NOMO-1 treated with dmso at 0.1 percent for 144 hours (cell line): ENCODE results near the gene PAK4.

ENCODE experiments used
- DNase-seq: peaks from one replicate; lab custom pipeline; 2025; ENCODE audit not compliant: unreplicated experiment; lab: John Stamatoyannopoulos, UW

PAK4 gene

GRCh38 chr19:39177736-39178135 is 52.1 kb downstream of the PAK4 start:
- DNase-seq, result no peak

GRCh38 chr19:39178296-39179006 is 52.9 kb downstream of the PAK4 start:
- no peak for DNase-seq

- no peak for DNase-seq
These were observed 54.2 kb downstream of the PAK4 start for GRCh38 chr19:39179754-39180153.

GRCh38 chr19:39180749-39181148 is 55.2 kb downstream of the PAK4 start:
- no peak for DNase-seq

GRCh38 chr19:39181500-39182173 is 56.1 kb downstream of the PAK4 start:
- no peak for DNase-seq

- DNase-seq, result no peak
These were observed 56.6 kb downstream of the PAK4 start for GRCh38 chr19:39182174-39182505.

GRCh38 chr19:39183104-39183503 is 57.5 kb downstream of the PAK4 start:
- DNase-seq, result no peak

GRCh38 chr19:39186391-39186790 is 60.8 kb downstream of the PAK4 start:
- DNase-seq, result no peak

- DNase-seq, result no peak
These were observed 62.0 kb downstream of the PAK4 start for GRCh38 chr19:39187552-39187943.

GRCh38 chr19:39188960-39189359 is 63.4 kb downstream of the PAK4 start:
- no peak for DNase-seq

GRCh38 chr19:39190768-39191167 is 65.2 kb downstream of the PAK4 start:
- DNase-seq, result no peak

GRCh38 chr19:39192846-39193245 is 67.3 kb downstream of the PAK4 start:
- DNase-seq, result no peak

GRCh38 chr19:39193803-39194202 is 68.2 kb downstream of the PAK4 start:
- no peak for DNase-seq

GRCh38 chr19:39194832-39195542 is 69.4 kb downstream of the PAK4 start:
- DNase-seq, result no peak

GRCh38 chr19:39195755-39196154 is 70.2 kb downstream of the PAK4 start:
- DNase-seq, result no peak

- no peak for DNase-seq
These were observed 70.7 kb downstream of the PAK4 start for GRCh38 chr19:39196320-39196719.

GRCh38 chr19:39196860-39197562 is 71.4 kb downstream of the PAK4 start, which contains the start of gene NCCRP1:
NCCRP1 (plus strand) TSS chr19:39196964; CDS start chr19:39196983, 19 bp downstream.
- DNase-seq, result no peak

- no peak for DNase-seq
These were observed 72.2 kb downstream of the PAK4 start for GRCh38 chr19:39197808-39198207.

- no peak for DNase-seq
These were observed 73.4 kb downstream of the PAK4 start for GRCh38 chr19:39199025-39199424.

GRCh38 chr19:39200066-39200802 is 74.6 kb downstream of the PAK4 start:
- DNase-seq, result no peak

GRCh38 chr19:39200803-39201115 is 75.2 kb downstream of the PAK4 start:
- DNase-seq, result no peak
